ENCODE measurements around the gene ZC3H7B.
"Not testable (repeated sequence)": the region's sequence is repeated elsewhere in the genome, so short reads cannot be mapped to it uniquely, and the experiment has no call there.

The ZC3H7B gene, protein sequence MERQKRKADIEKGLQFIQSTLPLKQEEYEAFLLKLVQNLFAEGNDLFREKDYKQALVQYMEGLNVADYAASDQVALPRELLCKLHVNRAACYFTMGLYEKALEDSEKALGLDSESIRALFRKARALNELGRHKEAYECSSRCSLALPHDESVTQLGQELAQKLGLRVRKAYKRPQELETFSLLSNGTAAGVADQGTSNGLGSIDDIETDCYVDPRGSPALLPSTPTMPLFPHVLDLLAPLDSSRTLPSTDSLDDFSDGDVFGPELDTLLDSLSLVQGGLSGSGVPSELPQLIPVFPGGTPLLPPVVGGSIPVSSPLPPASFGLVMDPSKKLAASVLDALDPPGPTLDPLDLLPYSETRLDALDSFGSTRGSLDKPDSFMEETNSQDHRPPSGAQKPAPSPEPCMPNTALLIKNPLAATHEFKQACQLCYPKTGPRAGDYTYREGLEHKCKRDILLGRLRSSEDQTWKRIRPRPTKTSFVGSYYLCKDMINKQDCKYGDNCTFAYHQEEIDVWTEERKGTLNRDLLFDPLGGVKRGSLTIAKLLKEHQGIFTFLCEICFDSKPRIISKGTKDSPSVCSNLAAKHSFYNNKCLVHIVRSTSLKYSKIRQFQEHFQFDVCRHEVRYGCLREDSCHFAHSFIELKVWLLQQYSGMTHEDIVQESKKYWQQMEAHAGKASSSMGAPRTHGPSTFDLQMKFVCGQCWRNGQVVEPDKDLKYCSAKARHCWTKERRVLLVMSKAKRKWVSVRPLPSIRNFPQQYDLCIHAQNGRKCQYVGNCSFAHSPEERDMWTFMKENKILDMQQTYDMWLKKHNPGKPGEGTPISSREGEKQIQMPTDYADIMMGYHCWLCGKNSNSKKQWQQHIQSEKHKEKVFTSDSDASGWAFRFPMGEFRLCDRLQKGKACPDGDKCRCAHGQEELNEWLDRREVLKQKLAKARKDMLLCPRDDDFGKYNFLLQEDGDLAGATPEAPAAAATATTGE

DNA sequence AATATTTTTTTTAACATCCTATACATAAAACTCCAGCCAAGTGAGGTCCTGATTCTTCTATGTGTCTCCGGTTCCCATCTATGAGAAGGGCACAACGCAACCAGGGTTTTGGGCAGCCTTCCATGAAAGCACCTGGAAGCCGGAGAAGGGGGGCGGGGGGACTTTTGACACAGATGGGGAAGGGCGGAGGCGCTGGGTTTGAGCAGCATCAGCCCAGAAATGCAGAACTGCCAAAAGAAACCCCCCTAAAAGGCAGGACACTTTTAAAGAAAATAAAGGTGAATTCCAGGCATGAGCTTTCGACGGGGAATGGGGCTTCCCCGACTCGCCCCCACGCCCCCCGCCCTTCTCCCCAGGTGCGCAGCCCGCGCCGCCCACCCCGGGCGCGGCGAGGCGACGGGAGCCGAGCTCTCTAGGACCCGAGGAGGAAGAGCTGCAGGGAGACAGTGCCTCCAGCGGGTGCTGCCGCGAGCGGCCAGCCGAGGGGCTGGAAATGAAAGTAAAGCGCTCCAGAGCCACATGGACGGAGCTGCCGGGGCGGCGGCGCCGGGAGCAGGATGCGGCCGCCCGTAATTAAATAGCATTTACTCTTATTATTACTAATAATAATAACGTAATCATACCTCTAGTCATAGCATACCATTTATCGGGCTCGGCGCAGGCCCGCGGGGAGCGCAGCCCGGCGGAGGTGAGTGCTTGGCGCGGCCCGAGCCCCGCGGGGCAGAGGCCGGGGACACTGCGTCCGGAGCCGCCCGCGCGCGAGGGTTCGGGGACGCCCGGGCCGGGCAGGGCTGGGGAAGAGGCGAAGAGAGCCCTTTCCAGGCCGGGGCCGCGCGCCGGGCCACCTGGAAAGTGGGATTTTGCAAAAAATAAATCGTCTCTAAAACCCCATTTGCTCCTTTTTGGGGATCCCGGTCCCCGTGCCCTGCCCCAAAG lies at the start of gene ZC3H7B:
TSS of gene ZC3H7B (plus strand) at position 441 of the 936 bp plus-strand sequence. CDS start 19,136 bp downstream, outside the sequence.
- DNase-seq: peak; percentile 64

DNA sequence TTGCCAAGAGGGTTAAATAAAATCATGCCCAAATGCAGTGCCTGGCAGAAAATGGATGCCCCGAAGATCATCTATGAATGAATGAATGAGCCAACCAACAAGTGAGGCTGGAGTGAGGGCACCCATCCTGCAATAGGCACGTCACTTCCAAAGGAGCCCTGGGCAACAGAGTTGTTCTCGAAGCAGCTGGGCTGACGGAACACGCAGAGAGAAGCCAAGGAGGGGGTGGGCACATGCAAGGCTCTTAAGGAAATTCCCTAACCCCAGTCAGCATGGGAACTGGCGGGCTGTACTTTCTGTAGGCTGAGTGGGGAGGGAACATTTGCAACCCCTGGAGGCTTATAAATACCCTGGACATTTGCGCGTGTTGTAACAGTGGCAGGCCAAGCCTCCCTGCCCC lies 49.0 kb upstream of the ZC3H7B start:
- DNase-seq: no peak

DNA sequence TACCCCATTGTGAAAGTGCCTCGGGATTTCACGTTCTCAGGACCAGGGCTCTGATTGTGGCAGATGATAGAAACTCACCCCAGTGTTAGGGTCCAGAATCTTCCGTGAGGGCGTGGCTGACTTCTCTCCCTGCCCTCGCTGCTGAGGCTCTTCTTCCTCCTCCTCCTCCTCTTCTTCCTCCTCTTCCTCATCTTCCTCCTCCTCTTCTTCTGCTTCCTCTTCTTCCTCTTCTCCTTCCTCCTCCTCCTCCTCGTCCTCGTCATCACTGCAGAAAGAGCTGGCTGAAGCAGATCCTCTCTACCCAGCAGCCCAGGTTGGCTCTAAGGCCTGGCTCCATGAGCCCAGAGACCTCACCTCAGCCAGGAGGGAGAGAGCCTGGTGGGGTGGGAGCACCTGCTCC lies 47.1 kb upstream of the ZC3H7B start:
- DNase-seq: no peak

DNA sequence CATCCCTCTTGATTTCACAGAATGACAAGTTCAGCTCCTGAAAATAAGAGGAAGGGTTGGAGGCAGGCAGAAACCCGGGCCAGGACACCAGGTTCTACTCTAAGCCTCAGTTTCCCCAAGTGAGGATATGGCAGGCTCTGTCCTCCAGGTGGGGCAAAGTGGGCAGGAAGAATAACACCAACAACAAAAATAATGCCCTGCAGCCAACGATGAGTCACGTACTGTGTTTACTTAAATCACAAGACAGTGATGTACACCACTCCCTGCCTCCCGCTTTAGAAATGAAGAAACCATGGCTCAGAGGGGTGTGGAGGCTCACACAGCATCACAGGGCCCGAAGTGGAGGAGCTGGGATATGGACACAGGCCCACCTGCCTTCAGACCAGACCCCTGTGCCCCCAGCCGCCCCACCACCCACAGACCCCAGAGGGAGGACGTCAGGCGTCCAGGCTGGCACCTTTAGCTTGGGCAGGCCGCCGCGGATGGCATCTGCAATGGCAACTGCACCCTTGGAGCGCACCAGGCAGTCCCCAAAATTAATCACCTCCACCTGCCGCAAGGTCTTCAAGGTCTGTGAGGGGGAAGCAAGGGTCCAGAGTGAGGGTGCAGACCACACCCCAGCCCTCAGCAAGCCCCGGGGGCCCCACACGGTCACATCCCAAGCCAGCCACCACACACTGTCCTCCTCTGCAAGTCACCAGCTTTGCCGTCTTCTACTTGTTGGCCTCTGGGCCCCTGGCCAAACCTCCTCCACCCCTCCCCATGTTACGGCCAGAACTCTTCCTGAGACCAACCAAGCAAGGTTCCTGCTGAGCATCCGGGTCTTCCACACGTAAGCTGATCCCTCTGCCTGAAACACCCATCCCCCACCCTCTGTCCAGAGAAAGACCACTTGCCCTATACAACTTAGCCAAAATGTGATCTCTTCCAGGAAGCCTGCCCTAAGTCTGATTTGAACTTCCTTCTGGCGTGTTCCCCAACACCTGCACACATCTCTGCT lies 44.8 kb upstream of the ZC3H7B start:
- DNase-seq: no peak

DNA sequence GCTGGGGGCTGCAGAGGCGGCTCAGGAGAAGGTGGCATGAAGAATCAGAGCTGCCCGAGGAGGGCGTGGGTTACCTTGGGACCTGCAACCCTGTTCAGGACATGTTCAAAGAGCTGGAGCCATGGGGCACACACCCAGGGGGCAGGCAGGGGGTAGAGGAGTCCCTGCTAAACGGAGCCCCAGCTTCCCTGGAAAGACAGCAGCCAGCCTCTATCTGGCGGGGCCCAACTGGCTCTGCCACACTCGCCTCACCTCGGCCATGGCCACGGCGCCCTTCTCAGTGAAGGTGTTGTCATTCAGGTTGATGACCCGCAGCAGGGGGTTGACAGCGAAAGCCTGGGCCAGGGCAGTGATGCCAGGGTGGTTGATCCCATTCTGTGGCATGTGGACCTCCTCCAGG lies 43.6 kb upstream of the ZC3H7B start:
- DNase-seq: no peak

DNA sequence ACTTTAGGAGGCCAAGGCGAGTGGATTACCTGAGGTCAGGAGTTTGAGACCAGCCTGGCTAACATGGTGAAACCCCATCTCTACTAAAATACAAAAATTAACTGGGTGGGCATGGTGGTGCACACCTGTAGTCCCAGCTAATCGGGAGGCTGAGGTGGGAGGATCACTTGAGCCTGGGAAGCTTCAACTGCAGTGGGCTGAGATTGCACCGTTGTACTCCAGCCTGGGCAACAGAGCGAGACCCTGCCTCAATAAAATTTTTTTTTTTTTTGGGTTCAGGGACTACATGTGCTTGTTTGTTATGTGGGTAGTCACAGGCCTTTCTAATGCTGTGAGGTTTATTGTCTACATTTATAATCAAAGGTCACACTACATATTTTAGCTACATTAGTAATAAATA lies 41.6 kb upstream of the ZC3H7B start:
- not testable (repeated sequence) for DNase-seq

DNA sequence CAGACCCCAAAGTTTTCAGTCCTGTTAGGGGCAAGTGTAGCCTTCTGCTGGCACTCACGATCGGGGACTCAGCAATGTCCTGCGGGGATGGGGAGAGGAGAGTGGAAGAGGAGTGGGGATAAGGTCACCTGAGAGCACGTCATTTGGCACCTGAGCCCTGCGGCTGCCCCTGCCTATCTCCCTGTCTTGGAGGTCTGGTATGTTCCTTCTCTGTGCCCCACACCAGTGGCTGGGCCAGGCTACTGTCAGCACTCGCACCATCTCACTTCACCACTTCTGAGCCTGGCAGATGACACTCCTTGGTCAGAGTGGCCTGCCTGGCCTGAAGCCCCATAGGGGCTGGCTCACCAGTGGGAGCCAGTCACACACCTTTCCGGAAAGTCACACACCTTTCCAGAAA lies 40.5 kb upstream of the ZC3H7B start:
- DNase-seq: no peak

DNA sequence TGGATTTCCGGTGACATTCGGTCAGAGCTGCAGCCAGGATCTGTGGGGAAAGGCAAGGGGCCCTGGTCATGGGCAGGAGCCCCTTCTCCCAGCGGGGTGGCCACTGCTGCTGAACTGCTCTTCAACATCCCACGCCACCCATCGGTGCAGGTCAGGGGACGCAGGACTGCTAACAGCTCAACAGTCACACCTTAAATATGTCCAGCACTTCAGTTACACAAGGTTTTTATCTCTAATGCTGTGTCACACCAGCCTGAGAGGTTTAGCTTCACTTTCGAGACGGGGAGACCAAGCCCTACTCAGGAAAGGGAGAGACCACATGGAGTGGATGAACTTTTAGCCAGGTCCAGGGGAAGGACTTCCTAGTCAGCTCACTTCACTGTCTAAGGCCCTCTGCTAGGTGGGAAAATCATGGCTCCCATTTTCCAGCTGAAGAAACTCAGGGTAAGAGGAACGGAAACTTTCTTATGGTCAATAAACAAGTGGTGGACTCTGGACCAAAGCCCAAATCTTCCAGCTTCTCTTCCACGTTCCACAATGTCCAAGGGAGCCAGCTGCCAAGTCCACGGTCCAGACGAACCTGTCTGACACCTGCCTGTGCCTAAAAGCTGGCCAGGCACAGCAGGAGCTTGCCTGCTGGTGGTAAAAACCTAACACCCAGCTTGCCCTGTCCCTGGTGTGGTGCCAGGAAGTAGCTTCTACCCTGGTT lies 39.6 kb upstream of the ZC3H7B start:
- no peak for DNase-seq

DNA sequence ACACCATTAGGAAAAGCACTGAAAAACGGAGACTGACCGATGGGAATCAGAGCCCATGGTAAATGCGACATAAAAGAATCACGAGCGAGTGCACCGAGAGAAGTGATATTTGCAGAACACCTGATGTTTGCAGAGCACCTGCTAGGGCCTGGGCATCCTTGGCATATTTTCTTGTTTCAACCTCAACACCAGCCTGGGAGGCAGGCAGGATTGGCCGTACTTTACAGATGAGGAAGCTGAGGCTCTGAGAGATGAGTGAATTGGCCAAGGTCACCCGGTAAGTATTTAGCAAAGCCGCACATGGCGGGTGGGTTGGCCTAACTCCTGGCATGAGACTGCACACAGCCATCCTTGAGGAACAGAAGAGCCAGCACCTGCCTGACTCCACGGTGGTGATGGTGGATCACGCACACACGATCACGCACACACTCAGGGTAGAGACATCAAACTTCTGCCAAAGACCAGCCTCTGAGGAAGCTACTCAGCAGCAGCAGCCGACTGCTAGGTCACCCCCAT lies 39.0 kb upstream of the ZC3H7B start:
- DNase-seq: no peak

DNA sequence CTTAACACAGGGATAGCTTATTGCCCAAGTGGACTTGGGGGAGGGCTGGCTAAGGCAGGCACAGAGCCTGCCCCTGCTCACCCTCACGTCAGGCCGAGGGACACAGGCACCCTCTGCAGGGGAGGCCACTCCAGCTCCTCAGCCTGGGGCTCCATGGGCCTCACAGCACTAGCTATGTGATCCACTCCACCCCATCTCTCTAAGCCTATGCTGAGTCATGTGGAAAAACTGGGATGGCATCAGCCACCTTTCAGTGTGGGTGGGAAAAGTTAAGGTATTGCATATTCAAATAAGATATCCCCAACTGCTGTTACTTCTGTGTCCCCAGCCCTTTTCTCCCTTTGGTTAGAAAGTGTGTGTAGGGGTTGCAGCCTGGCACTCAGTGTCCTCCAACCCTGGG lies 37.6 kb upstream of the ZC3H7B start:
- no peak for DNase-seq

DNA sequence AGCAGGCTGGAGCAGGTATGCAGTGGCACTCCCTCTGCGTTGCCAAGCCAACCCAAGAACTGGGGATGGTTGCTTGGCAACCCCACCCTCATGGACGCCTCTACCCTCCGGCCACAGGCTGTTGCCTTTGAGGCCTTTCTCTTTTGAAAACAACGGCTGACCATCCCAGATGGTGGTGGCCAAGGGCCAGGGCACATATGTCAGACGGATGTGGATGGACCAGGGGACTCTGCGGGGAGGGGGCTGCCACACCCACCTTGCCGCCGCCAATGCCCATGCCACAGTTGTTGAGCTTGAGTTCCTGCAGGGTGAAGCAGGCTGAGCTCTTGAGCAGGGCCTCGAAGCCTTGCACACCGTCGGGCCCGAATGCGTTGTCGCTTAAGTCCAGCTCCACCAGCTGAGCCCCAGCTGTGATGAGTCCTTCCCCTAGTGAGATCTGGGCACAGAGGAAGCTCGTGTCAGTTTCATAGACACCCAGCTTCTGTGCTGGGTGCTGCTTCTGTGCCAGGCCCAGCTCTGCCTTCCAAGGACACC lies 36.9 kb upstream of the ZC3H7B start:
- DNase-seq: no peak

DNA sequence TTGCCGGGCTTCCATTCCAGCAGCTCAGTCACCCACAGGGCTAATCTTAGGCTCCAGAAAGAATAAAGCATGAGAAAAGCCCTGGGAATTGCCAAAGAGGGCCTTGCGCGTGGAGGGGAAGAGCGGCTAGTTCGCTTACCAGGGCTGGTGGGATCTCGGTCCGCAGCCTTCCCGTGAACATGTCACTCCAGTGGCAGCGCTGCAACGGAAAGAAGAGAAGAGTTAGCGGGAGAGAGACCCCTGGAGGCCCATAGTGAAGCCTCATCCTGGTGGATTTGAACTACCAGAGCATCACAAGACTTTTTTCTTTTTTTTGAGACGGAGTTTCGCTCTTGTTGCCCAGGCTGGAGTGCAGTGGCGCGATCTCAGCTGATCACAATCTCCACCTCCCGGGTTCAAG lies 33.4 kb upstream of the ZC3H7B start:
- no peak for DNase-seq

DNA sequence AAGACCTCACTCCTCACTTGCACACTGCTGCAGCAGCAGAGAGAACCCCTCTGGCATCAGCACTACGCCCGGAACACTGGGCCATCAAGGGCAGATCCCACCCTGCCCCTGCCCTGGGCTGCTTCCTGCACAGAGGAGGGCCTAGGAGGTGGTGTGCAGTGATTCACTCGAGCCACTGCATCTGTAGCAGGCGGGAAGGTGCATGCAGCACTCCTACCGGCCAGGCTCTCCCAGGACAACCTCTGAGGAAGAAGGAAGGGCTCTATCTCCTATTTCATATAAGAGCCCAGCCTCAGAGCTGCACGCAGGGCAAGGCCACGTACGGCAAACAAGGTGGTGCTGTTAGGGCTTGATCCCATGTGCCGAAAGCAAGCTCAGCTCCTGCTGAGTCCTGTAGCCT lies 29.5 kb upstream of the ZC3H7B start:
- DNase-seq: no peak

DNA sequence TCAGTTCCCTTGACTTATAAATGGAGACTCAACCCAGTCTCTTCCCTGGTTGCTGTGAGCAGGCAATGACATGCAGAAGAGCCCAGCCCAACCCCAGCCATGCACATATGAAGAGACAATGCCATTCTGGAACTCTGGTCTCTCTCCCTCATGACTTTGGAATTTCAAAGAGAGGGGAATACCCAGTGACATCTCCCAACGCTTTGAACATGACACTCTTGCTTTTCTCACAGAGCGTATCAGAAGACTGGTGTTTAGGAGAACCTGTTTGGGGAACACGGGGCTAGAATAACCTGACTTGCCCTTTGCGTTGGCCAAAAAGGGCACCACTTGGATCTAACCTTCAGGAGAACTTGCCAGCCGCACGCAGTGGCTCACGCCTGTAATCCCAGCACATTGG lies 28.2 kb upstream of the ZC3H7B start:
- DNase-seq: no peak

DNA sequence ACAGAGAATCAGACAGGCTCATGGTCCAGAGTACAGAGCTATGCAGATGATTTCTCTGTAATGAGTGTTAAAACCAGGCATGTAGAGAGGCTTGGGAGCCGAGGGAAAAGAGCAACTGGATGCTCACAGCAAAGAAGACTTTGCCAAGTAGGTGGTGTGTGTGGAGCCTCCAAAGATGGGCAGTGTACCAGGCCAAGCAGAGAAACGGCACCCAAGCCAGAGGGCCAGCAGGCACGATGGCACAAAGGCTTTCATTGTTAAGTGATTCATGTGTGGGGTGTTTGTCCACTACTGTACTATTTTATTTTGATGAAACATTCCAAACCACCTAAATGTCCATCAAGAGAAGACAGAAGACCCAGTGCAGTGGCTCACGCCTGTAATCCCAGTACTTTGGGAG lies 26.5 kb upstream of the ZC3H7B start:
- DNase-seq: no peak

DNA sequence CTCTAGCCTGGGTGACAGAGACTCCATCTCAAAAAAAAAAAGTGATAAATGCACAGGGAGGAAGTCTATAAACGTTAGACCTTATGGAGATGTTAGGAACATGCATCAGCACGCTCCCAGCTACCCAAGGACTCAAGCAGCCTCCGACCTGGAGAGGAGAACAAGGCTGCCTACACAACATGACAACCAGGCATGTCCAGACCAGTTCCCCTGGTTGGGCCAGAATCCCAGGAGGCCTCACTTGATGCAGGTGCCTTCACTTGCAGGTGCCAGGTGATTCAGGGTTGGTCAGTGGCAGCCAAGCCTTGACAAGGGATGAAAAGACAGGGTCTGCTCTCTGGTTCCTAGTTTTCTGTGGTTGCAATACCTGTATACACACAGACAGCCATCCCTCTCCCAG lies 21.3 kb upstream of the ZC3H7B start:
- peak; percentile 29 for DNase-seq

DNA sequence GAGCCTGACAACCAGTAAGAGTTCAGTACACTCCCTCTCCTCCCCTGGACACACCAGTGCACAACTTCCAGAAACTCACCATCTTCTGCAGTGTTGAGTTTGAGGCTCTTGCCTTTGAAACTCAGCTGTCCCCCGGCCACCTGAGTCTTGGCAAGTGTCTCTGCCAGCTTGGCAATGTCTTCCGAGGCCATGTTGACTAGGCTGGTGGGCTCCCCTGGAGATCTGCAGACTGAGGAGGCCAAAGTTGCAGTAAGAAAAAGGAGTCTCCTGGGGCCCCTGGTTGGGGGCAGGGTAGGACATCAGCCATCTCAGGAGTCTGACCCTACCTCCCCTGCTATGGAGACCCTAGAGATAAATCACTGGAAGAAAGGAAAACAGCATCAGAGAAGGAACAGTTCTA lies 20.5 kb upstream of the ZC3H7B start:
- DNase-seq: no peak

DNA sequence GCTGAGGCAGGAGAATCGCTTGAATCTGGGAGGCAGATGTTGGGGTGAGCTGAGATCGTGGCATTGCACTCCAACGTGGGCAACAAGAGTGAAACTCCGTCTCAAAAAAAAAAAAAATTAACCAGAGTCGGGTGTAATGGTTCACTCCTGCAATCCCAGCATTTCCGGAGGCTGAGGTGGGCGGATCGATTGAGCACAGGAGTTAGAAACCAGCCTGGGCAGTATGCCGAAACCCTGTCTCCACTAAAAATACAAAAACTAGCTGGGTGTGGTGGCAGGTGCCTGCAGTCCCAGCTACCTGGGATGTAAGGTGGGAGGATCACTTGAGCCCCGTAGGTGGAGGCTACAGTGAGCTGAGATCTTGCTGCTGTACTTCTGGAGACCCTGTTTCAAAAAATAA lies 16.9 kb upstream of the ZC3H7B start:
- DNase-seq: no peak

DNA sequence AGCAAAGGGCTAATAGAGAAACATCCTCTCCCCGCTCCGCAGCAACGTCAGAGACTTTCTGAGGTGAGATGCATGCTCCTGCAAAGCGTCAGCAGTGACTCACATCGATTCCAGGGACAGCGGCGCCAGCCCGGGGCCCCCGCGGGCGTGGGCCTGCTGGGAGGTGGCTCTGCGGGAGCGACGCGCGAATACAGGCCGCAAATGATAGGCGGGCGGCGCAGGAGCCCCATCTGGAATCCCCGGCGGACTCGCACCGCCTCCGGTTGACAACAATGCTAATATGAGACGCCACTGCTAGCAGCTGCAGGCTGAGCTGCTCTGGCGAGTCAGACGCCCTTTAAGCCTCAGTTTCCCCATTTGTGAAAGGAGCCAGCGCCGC lies 15.9 kb upstream of the ZC3H7B start:
- peak; percentile 19 for DNase-seq

All from DMS153 (cell line).